Endometrial microvascular endothelial cells (primary cell): Measurements from ENCODE around the gene RCN2. TPM values are rescaled to one million over a fixed set of nuclear protein-coding genes. Genes with fewer than 3 reads are reported as not detected.
"Not testable (repeated sequence)": the region's sequence is repeated elsewhere in the genome, so short reads cannot be mapped to it uniquely, and the experiment has no call there.

Experiments
- in situ Hi-C: cut with HindIII; loops from 2 replicates; pipeline ENCODE4 v1.10.0; 2017; ENCODE audit warnings: low sequenced_read_pairs, low pct_unique_long_range_greater_than_20kb; ENCODE audit errors: inconsistent ontology term
- total RNA-seq: library from RNA; depleted of rRNA; stranded (reverse); fragments of >200 nt; gene quantifications from one replicate; pipeline ENCODE4 v1.2.3, GENCODE V29; 2015; ENCODE audit errors: inconsistent ontology term

Gene RCN2, protein sequence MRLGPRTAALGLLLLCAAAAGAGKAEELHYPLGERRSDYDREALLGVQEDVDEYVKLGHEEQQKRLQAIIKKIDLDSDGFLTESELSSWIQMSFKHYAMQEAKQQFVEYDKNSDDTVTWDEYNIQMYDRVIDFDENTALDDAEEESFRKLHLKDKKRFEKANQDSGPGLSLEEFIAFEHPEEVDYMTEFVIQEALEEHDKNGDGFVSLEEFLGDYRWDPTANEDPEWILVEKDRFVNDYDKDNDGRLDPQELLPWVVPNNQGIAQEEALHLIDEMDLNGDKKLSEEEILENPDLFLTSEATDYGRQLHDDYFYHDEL
- 85.5 TPM for total RNA-seq

DNA sequence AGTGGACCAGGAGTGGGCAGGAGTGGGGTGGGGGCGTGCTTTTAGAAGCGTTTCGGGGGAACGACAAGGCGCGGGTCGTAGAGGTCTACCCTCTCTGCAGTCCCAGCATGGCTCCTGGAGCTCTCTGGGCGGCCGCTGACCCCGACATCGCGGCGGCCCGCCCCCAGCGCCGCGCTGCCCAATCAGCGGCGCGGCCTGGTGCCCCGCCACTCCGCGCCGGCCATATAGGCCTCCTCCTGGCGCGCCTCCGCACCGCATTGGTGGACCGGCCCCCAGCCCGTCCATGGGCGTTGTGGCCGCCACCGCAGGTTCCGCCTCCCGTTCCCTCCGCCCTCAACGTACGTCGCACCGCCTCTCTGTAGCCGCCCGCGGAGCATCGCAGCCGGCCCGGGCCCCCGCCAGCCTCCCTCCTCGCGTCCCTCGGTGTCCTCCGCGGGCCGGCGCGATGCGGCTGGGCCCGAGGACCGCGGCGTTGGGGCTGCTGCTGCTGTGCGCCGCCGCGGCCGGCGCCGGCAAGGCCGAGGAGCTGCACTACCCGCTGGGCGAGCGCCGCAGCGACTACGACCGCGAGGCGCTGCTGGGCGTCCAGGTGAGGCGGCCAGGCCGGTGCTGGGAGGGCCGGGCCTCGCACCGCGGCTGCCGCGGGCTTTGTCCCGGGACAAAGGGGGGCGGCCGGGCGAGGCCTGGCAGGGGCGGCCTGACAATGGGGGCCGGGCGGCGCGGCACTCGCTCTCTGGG is at the start of gene RCN2:
Gene RCN2 (plus strand): TSS at position 353 of the 738 bp plus-strand sequence. CDS start 93 bp downstream, at position 446.
- in situ Hi-C loops: no loop called here

DNA sequence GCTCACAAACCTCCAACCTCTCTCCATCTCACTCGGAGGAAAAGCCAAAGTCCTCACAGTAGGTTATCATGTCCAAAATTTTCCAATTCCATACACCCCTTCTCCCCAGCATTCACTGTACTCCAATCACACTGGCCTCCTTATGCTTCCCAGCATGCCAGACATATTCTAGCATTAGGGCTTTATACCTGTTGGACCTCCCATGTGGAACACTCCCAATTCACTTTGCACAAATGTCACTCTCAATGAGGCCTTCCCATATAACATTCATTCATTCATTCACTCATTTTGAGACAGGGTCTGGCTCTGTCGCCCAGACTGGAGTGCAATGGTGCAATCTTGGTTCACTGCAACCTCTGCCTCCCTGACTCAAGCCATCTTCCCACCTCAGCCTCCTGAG is 46.3 kb upstream of the RCN2 start:
- in situ Hi-C loops: no loop called here

DNA sequence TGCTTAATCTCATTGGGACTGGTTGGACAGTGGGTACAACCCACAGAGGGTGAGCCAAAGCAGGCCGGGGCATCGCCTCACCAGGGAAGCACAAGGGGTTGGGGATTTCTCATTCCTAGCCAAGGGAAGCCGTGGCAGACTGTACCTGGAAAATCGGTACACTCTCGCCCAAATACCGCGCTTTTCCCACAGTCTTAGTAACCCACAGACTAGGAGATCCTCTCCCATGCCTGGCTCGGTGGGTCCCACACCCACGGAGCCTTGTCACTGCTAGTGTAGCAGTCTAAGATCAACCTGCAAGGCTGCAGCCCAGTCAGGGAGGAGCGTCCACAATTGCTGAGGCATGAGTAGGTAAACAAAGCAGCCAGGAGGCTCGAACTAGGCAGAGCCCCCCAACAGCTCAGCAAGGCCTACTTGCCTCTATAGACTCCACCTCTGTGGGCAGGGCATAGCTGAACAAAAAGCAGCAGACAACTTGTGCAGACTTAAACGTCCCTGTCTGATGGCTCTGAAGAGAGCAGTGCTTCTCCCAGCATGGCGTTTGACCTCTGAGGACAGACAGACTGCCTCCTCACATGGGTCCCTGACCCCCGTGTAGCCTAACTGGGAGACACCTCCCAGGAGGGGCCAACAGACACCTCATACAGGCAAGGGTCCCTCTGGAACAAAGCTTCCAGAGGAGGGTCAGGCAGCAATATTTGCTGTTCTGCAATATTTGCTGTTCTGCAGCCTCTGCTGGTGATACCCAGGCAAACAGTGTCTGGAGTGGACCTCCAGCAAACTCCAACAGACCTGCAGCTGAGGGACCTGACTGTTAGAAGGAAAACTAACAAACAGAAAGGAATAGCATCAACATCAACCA is 44.0 kb upstream of the RCN2 start:
- in situ Hi-C loops: not testable (repeated sequence)

DNA sequence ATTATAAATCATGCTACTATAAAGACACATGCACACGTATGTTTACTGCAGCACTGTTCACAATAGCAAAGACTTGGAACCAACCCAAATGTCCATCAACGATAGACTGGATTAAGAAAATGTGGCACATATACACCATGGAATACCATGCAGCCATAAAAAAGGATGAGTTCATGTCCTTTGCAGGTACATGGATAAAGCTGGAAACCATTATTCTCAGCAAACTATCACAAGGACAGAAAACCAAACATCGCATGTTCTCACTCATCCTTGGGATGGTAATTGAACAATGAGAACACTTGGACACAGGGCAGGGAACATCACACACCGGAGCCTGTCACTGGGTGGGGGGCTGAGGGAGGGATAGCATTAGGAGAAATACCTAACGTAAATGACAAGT is 38.7 kb upstream of the RCN2 start:
- in situ Hi-C loops: not testable (repeated sequence)

DNA sequence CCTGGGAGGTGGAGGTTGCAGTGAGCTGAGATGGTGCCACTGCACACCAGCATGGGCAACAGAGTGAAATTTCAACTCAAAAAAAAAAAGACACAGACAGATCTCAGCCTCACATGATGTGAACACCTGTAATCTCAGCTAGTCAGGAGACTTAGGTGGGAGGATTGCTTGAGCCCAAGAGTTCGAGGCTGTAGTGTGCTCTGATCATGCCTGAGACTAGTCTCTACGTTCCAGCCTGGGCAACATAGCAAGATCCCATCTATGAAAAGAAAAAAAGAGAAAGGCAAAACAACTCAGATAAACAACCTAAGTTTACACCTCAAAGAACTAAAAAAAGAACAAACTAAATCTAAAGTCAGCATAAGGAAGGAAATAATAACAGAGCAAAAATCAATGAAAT is 37.4 kb upstream of the RCN2 start:
- in situ Hi-C loops: no loop called here

DNA sequence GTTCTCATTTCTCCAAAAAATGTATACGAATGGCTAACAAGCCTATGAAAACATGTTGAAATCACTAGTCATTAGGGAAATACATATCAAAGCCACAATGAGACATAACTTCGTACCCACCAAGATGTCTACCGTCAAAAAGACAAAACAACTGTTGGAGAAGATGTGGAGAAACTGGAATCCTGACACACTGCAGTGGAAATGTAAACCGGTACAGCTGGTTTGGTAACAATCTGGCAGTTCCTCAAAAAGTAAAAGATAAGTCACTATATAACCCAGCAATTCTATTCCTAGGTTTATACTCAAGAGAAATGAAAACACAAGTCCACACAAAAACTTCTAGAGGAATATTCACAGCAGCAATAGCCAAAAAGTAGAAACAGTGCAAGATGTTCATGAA is 33.4 kb upstream of the RCN2 start:
- in situ Hi-C loops: no loop called here

DNA sequence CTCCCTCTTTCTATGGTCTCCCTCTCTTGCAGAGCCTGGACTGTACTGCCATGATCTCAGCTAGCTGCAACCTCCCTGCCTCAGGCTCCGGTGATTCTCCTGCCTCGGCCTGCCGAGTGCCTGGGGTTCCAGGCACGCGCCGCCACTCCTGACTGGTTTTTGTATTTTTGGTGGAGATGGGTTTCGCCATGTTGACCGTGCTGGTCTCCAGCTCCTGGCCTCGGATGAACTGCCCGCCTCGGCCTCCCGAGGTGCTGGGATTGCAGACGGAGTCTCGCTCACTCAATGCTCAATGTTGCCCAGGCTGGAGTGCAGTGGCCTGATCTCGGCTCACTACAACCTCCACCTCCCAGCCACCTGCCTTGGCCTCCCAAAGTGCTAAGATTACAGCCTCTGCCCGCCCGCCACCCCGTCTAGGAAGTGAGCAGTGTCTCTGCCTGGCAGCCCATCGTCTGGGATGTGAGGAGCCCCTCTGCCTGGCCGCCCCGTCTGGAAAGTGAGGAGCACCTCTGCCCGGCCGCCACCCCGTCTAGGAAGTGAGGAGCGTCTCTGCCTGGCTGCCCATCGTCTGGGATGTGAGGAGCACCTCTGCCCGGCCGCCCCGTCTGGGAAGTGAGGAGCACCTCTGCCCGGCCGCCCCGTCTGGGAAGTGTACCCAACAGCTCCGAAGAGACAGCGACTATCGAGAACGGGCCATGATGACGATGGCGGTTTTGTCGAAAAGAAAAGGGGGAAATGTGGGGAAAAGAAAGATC is 32.2 kb upstream of the RCN2 start:
- in situ Hi-C loops: not testable (repeated sequence)

DNA sequence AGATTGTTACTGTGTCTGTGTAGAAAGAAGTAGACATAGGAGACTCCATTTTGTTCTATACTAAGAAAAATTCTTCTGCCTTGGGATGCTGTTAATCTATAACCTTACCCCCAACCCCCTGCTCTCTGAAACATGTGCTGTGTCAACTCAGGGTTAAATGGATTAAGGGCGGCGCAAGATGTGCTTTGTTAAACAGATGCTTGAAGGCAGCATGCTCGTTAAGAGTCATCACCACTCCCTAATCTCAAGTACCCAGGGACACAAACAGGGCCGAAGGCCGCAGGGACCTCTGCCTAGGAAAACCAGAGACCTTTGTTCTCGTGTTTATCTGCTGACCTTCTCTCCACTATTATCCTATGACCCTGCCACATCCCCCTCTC is 31.6 kb upstream of the RCN2 start:
- in situ Hi-C loops: not testable (repeated sequence)

DNA sequence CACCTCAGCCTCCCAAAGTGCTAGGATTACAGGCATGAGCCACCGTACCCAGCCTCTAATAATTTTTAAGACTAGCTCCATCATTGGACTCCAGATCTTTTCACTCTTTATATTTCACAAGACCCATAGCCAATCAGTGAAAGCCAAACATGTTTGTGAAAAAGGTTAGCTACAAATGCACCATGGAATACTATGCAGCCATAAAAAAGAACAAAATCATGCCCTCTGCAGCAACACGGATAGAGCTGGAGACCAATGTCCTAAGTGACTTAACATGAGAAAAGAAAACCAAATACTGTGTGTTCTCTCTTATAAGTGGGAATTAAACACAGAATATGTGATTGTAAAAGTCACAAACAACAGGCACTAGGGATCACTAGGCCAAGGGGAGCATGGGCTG is 29.6 kb upstream of the RCN2 start:
- in situ Hi-C loops: no loop called here

DNA sequence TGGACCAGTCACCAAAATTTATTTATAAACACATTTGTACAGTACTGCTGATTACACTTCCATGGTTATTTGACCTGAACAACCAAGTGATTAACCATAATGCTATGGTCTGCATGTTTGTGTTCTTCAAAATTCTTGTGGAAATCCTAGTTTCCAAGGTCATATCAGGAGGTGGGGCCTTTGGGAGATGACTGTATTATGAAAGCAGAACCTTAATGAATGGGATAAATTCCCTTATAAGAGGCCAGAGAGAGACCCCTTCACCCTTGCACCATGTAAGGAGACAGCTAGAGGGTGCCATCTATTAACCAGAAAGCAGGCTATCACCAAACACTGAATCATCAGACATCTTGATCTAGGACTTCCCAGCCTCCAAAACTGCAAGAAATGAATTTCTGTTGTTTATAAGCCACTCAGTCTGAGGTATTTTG is 28.3 kb upstream of the RCN2 start:
- in situ Hi-C loops: no loop called here

DNA sequence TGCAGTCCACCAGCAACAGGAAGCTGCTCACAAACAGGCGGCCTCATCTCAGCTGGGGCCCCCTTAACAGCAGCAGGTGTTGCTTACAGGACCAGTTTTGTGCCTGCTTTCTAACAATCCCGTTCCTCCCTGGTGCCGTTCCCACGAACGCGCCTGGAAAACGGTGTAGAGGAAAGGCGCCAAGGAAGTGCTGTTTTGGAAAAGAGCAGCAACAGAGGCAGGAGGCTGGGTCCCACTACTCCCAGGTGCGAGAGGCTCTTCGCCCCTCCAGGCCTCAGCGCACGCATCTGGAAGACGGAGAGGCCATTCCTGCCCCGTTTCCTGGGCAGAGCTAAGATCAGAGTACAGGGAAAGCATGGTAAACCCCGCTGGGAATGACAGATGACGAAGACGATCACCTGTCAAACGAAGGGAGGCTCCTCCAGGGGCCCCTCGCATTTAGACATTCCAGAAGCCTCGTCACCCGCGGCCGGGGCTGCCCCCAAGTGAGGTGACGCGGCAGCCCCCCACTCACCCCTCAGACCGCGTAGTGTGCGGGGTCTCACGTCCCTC is 27.0 kb upstream of the RCN2 start:
- in situ Hi-C loops: no loop called here

DNA sequence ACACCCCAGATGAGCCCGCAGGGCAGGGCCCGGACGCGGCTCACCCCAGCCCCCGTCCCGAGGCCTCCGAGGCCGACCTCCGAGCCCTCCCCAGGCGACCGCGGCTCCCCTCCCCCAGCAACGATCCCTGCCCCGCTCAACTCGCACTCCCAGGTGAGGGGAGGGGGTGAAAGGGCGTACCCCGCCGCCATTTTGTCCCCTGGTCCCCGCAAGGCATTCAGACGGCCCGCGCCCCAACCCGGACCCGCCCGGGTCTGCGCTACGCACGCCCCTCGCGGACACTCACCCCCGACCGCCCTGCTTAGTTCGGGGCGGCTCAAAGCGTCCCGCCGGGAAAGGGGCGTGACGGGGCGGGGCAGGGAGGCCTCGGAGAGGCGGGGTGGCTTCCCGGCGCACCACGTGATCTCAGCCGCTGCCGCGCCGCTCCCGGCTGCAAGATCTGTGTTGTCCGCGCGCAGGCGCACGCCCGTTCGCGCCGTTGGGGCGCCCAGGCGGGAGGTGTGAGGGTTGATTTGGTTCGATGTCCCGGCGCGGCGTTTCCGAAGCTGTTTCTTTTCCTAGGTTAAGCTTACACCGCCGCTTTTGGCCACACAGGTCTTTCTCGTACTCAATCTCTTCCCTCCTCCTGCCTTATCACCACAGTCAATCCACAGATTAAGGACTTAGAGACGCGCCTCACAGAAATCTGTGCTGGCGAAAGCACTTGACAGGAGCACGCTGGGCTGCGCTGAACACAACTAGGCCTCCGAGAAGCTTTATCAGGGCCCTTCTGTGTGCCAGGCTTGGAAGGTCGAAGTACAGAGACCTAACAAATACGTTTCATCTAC is 26.3 kb upstream of the RCN2 start, which contains the start of gene SCAPER:
Gene SCAPER (minus strand): TSS at position 328 of the 827 bp plus-strand sequence. CDS start 21,523 bp downstream, outside the sequence.
- in situ Hi-C loops: no loop called here

DNA sequence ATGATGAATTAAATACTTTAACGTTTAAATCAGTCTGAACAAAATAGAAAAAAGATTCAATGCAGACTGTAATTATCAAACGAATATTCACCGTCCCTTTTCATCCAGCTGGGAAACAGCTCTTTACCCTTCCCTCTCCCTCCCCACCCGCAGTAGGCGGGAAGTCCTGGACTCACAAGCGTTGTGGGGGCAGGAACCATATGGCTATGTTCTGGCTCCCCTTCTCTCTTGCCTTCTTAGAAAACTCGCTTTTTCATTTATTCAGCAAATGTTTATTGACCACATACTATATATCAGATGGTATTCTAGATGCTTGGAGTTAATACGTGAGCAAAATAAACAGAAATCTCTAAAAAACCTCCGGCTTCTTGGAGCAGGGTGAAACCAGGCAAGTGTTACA is 25.7 kb upstream of the RCN2 start:
- in situ Hi-C loops: no loop called here

DNA sequence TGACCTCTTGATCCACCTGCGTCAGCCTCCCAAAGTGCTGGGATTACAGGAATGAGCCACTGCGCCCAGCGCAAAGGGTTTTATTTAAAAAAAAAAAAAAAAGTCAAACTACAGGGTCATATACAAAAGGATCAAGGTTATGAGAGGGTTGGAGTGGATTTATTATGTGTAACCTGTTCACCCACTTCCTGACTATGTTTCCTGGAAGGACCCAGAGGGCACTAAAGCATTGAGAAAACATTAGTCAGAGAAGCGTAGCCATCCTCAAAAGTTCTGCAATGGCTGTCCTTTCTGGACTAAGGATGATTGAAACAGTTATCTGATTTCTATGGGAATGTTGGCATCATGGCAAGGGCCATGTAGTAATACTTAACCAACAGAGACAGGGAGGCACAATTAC is 19.1 kb upstream of the RCN2 start:
- in situ Hi-C loops: no loop called here

DNA sequence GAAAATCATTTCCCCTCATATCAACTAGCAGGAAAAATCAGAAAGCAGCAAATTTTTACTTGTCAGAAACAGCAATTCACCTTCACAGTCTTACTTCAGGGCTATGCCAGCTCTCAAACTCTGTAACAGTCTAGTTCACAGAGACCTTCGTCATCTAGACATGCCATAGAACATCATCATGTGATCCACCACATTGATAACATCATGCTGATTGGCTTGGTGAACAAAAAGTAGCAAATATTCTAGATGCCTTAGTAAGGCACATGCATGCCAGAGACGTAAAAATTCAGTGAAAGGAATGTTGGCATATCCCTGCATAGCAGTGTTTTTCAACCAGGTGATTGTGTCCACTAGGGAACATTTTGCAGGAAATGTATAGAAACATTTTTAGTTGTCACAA is 17.8 kb upstream of the RCN2 start:
- in situ Hi-C loops: no loop called here

DNA sequence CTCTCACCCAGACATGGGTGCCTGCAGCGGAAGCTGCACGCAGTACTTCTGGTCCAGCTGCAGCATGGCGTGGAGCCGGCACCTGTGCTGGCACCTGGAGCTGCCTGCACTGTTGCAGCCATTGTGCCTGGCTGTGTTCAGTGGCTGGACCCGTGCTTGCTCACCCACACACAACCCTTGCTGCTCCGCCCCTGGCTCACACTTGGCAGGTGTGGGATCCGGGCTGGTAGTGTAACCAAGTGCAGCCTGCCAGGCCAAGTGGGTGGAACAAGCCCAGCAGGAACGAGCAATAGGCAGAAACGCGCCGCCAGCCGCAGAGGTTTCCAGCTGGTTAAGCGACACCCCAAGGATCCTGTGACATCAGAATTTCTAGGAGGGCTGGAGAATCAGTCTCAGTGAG is 15.2 kb upstream of the RCN2 start:
- in situ Hi-C loops: no loop called here

DNA sequence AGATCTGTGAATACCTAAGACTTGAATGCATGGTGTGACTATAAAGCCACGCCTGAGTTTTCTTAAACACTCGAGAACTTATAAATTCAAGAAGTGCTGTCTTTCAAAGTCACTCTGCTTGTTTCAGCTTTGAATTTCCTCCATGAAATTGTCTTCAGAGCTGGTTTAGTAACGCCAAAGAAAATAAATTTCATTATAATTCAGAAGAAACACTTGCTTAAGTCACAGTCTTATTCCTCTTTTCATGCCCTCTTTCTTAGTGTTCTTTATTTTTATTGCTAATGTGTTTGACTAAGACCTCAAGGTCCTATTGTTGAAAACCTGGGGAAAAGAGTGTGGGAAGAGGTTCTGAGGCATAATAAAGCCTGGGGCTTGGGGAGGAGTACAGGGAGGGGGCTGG is 3.3 kb upstream of the RCN2 start:
- in situ Hi-C loops: no loop called here
